Activated CD8-positive, alpha-beta memory T cell treated with anti-CD3 and anti-CD28 coated beads, Interleukin-2, amount 50 U/mL, for 24 hours (primary cell): ENCODE results near the gene MMP20.
"Not testable (repeated sequence)": the region's sequence is repeated elsewhere in the genome, so short reads cannot be mapped to it uniquely, and the experiment has no call there.

ENCODE experiments used
- DNase-seq: peaks from one replicate; pipeline ENCODE4 v3.0.0-alpha.2; 2020; ENCODE audit errors: extremely low read depth

Gene MMP20

GRCh38 chr11:102625177-102625576 is at the start of gene MMP20:
Gene MMP20 (minus strand): TSS chr11:102625332. CDS start chr11:102625319, 13 bp downstream.
- no peak for DNase-seq

GRCh38 chr11:102669664-102670063 is 44.5 kb upstream of the MMP20 start:
- DNase-seq: no peak

GRCh38 chr11:102666331-102666957 is 41.3 kb upstream of the MMP20 start:
- peak; percentile 5 for DNase-seq

- DNase-seq: no peak
Measured at GRCh38 chr11:102664001-102664752, 39.0 kb upstream of the MMP20 start.

GRCh38 chr11:102662607-102663006 is 37.5 kb upstream of the MMP20 start:
- DNase-seq: no peak

- DNase-seq: no peak
Measured at GRCh38 chr11:102661040-102661439, 35.9 kb upstream of the MMP20 start.

GRCh38 chr11:102656528-102656927 is 31.4 kb upstream of the MMP20 start:
- DNase-seq: no peak

GRCh38 chr11:102655547-102655946 is 30.4 kb upstream of the MMP20 start:
- no peak for DNase-seq

- no peak for DNase-seq
Measured at GRCh38 chr11:102654761-102655160, 29.6 kb upstream of the MMP20 start.

- no peak for DNase-seq
Measured at GRCh38 chr11:102653744-102654291, 28.7 kb upstream of the MMP20 start.

- no peak for DNase-seq
Measured at GRCh38 chr11:102647430-102647829, 22.3 kb upstream of the MMP20 start.

GRCh38 chr11:102643941-102644340 is 18.8 kb upstream of the MMP20 start:
- DNase-seq: no peak

- DNase-seq: no peak
Measured at GRCh38 chr11:102640946-102641345, 15.8 kb upstream of the MMP20 start.

- no peak for DNase-seq
Measured at GRCh38 chr11:102639656-102640055, 14.5 kb upstream of the MMP20 start.

- DNase-seq: no peak
Measured at GRCh38 chr11:102637731-102638130, 12.6 kb upstream of the MMP20 start.

GRCh38 chr11:102633385-102634026 is 8.4 kb upstream of the MMP20 start:
- DNase-seq: no peak

- DNase-seq: no peak
Measured at GRCh38 chr11:102632026-102632425, 6.9 kb upstream of the MMP20 start.

- no peak for DNase-seq
Measured at GRCh38 chr11:102630598-102631448, 5.7 kb upstream of the MMP20 start.

GRCh38 chr11:102629908-102630307 is 4.8 kb upstream of the MMP20 start:
- not testable (repeated sequence) for DNase-seq

GRCh38 chr11:102626676-102627075 is 1.5 kb upstream of the MMP20 start:
- DNase-seq: no peak

- no peak for DNase-seq
Measured at GRCh38 chr11:102623998-102624397, 1.1 kb downstream of the MMP20 start.

GRCh38 chr11:102623128-102623527 is 2.0 kb downstream of the MMP20 start:
- DNase-seq: no peak
